Measurements from ENCODE around the gene SSH3. TPM values are rescaled to one million over a fixed set of nuclear protein-coding genes. Genes with fewer than 3 reads are reported as not detected.

SSH3 gene
- total RNA-seq, 1 experiment from 2014 or later, result 57.8 TPM

DNA sequence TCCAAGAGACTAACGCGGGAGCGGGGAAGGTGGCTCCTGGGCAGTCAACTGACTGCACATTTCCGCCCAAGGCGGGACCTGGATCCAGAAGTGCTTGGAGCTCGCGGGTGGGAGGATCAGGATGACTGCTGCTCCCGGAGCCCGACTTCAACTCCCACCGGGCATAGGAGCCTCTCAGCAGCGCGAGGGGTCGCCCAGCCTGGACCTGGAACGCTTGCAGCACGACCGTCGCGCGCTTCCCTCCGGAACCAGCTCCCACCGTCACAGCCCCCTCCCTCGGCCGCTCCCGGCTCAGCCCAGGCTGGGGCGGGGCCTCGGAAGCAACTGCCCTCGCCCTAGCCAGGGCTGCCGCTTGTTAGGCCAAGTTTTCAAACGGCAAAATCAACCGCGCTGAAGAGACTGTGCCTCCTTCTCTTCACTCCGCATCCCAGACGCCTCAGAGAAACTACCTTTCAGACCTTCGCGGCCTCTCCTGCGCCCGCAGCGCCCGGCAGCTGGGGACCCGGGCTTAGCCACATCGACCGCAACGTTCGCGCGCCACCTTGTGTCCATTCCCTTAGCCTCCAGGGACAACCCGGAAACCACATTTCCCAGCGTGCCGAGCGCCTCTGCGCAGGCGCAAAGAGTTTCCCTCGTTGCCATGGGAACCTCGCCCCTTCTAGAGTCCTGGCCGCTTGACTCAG is 14.0 kb downstream of the SSH3 start:
- TF ChIP-seq RAD21 (IDR thresholded peaks at IDR 0.05; ENCODE audit: low read depth) (peak; percentile 99), POLR2A (IDR thresholded peaks at IDR 0.05; ENCODE audit: borderline replicate concordance, extremely low read depth, insufficient read depth, insufficient read length) (peak; percentile 55), POLR2AphosphoS5 (IDR thresholded peaks at IDR 0.05; ENCODE audit: low read depth, low read length) (peak; percentile 84), SP1 (IDR thresholded peaks at IDR 0.05; ENCODE audit: low read depth) (peak; percentile 32; the same call in 1 of the 2 replicates), YY1 (IDR thresholded peaks at IDR 0.05; ENCODE audit: extremely low read depth, insufficient replicate concordance, low read depth, low read length) (peak; percentile 30), JUND (IDR thresholded peaks at IDR 0.05) (no peak), ELF1 (IDR thresholded peaks at IDR 0.05; ENCODE audit: borderline replicate concordance, low read depth) (peak; percentile 82; the same call in 1 of the 2 replicates)
- TF ChIP-seq, protein P1, sequence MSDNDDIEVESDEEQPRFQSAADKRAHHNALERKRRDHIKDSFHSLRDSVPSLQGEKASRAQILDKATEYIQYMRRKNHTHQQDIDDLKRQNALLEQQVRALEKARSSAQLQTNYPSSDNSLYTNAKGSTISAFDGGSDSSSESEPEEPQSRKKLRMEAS (IDR thresholded peaks at IDR 0.05), result peak; percentile 62; the same call in 1 of the 2 replicates
- TF ChIP-seq, protein P2, sequence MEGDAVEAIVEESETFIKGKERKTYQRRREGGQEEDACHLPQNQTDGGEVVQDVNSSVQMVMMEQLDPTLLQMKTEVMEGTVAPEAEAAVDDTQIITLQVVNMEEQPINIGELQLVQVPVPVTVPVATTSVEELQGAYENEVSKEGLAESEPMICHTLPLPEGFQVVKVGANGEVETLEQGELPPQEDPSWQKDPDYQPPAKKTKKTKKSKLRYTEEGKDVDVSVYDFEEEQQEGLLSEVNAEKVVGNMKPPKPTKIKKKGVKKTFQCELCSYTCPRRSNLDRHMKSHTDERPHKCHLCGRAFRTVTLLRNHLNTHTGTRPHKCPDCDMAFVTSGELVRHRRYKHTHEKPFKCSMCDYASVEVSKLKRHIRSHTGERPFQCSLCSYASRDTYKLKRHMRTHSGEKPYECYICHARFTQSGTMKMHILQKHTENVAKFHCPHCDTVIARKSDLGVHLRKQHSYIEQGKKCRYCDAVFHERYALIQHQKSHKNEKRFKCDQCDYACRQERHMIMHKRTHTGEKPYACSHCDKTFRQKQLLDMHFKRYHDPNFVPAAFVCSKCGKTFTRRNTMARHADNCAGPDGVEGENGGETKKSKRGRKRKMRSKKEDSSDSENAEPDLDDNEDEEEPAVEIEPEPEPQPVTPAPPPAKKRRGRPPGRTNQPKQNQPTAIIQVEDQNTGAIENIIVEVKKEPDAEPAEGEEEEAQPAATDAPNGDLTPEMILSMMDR (IDR thresholded peaks at IDR 0.05 in 2 of 3, conservative IDR thresholded peaks at IDR 0.05 in 1 of 3; ENCODE audit: borderline replicate concordance in 1 of 3, insufficient read depth in 1 of 3, low read depth in 2 of 3, low read length in 2 of 3), result peak; percentile 85 to 97 (median 87)
- TF ChIP-seq, protein P3, sequence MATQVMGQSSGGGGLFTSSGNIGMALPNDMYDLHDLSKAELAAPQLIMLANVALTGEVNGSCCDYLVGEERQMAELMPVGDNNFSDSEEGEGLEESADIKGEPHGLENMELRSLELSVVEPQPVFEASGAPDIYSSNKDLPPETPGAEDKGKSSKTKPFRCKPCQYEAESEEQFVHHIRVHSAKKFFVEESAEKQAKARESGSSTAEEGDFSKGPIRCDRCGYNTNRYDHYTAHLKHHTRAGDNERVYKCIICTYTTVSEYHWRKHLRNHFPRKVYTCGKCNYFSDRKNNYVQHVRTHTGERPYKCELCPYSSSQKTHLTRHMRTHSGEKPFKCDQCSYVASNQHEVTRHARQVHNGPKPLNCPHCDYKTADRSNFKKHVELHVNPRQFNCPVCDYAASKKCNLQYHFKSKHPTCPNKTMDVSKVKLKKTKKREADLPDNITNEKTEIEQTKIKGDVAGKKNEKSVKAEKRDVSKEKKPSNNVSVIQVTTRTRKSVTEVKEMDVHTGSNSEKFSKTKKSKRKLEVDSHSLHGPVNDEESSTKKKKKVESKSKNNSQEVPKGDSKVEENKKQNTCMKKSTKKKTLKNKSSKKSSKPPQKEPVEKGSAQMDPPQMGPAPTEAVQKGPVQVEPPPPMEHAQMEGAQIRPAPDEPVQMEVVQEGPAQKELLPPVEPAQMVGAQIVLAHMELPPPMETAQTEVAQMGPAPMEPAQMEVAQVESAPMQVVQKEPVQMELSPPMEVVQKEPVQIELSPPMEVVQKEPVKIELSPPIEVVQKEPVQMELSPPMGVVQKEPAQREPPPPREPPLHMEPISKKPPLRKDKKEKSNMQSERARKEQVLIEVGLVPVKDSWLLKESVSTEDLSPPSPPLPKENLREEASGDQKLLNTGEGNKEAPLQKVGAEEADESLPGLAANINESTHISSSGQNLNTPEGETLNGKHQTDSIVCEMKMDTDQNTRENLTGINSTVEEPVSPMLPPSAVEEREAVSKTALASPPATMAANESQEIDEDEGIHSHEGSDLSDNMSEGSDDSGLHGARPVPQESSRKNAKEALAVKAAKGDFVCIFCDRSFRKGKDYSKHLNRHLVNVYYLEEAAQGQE (IDR thresholded peaks at IDR 0.05; ENCODE audit: low read depth), result no peak
- TF ChIP-seq, protein P4, sequence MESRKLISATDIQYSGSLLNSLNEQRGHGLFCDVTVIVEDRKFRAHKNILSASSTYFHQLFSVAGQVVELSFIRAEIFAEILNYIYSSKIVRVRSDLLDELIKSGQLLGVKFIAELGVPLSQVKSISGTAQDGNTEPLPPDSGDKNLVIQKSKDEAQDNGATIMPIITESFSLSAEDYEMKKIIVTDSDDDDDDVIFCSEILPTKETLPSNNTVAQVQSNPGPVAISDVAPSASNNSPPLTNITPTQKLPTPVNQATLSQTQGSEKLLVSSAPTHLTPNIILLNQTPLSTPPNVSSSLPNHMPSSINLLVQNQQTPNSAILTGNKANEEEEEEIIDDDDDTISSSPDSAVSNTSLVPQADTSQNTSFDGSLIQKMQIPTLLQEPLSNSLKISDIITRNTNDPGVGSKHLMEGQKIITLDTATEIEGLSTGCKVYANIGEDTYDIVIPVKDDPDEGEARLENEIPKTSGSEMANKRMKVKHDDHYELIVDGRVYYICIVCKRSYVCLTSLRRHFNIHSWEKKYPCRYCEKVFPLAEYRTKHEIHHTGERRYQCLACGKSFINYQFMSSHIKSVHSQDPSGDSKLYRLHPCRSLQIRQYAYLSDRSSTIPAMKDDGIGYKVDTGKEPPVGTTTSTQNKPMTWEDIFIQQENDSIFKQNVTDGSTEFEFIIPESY (IDR thresholded peaks at IDR 0.05; ENCODE audit: extremely low read depth, insufficient replicate concordance, low read length), result peak; percentile 40
- Histone ChIP-seq H2AFZ (ENCODE audit: low read depth, low read length, poor library complexity, severe bottlenecking) (peak overlapping the region; percentile 86), H3K36me3 (ENCODE audit: control insufficient read depth in 1 of 2, insufficient read depth in 2 of 2, low read length in 2 of 2) (no peaks in the 10 kb centered on the region), H3K9me3 (ENCODE audit: control insufficient read depth in 1 of 2, insufficient read depth in 1 of 2, low read depth in 1 of 2, low read length in 2 of 2) (no peaks in the 10 kb centered on the region), H3K9me2 (ENCODE audit: insufficient read depth) (no peaks in the 10 kb centered on the region), H3K4me3 (replicated peaks in 1 of 2; ENCODE audit: low read depth in 1 of 2, low read length in 2 of 2) (peak overlapping the region; percentile 81 to 90), H3K27me3 (ENCODE audit: insufficient read depth, low read length) (no peaks in the 10 kb centered on the region), H3K4me1 (ENCODE audit: control insufficient read depth in 1 of 2, insufficient read depth in 2 of 2, low read length in 2 of 2) (peaks cover 11 to 28% of the 10 kb centered on the region in 2 experiments; a peak in 3 of 4 replicates), H3K4me2 (ENCODE audit: low read length) (peak overlapping the region; percentile 78), H3K27ac (ENCODE audit: low read depth, low read length) (peak overlapping the region; percentile 87), H3K79me2 (ENCODE audit: insufficient read depth, low read length) (peaks cover 11% of the 10 kb centered on the region; the same call in 1 of the 2 replicates), H3K9ac (ENCODE audit: low read length) (peak overlapping the region; percentile 88), H4K20me1 (ENCODE audit: insufficient read depth) (no peaks in the 10 kb centered on the region)
- BruUV-seq (replicated peaks), result TSS peak; percentile 97
- intact Hi-C loops (cut with micrococcal nuclease), result loop anchor here (1.0 to 2.0 kb wide), 4 partner anchors 51 to 263 kb away; partner anchors contain the start of gene GRK2
- peak; percentile 88 for ATAC-seq
- POLR2A ChIA-PET, result interaction anchor here (0.8 to 1.9 kb wide), 6 partner anchors 14 to 78 kb away, joined by 3 to 7 read pairs (median 5); partner anchors contain the start of gene SSH3
- RAD21 ChIA-PET (ENCODE audit: low non-redundant PET in 1 of 2, low total read pairs in 2 of 2, uncharacterized antibody in 2 of 2, unreplicated experiment in 2 of 2), result interaction anchor here (0.8 to 2.4 kb wide), 9 partner anchors 14 to 236 kb away, joined by 3 to 8 read pairs (median 5); partner anchors contain the start of gene SSH3 (in 1 of the 2)
- CTCF ChIA-PET, result interaction anchor here (0.7 to 3.2 kb wide), 28 partner anchors 9 to 289 kb away, joined by 3 to 60 read pairs (median 5); partner anchors contain the start of genes ANKRD13D, GRK2, POLD4 and PPP1CA
- peak; percentile 90 for DNase-seq (ENCODE audit: low read depth, low spot score)

All from HCT116 (cell line).